ENCODE data around the gene HERC5.

HERC5 gene

GRCh38 chr4:88415982-88416381 is 40.9 kb upstream of the HERC5 start:
- H3K27ac ChIP-seq: no peak overlapping the region
- no peak for DNase-seq (ENCODE audit: low spot score)
- CTCF ChIA-PET: interaction anchor here (0.6 kb wide), 1 partner anchor 40 kb away, joined by 3 read pairs; no protein-coding TSS in a partner anchor
- POLR2A ChIA-PET (ENCODE audit: low non-redundant PET): no interaction called here
- TF ChIP-seq CTCF (conservative IDR thresholded peaks at IDR 0.05; ENCODE audit: low read depth): no peak

GRCh38 chr4:88418411-88418810 is 38.5 kb upstream of the HERC5 start:
- no peak overlapping the region for H3K27ac ChIP-seq
- TF ChIP-seq CTCF (conservative IDR thresholded peaks at IDR 0.05; ENCODE audit: low read depth): no peak
- ChIA-PET CTCF (interaction anchor here (1.2 kb wide), 1 partner anchor 33 kb away, joined by 3 read pairs; no protein-coding TSS in a partner anchor), POLR2A (ENCODE audit: low non-redundant PET) (no interaction called here)
- no peak for DNase-seq (ENCODE audit: low spot score)

DNA sequence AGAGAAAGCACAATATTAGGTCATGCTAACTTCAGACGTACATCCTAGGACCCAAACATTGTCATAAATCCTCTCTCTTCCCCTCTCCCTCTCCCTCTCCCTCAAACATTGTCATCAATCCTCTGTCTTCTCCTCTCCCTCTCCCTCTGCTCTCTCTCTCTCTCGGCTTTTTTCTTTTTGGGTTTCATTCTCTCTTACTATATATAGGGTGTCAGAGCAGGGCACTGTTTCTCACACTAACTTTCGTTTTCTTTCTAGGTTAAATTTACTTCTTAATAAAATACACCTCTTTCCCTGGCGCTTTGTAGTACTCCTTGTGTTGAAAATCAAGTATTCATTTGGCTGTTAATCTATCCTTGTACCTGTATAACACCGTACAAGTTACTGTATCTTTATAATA is 37.0 kb upstream of the HERC5 start:
- no peak overlapping the region for H3K27ac ChIP-seq
- no peak for TF ChIP-seq CTCF (conservative IDR thresholded peaks at IDR 0.05; ENCODE audit: low read depth)
- ChIA-PET CTCF (no interaction called here), POLR2A (ENCODE audit: low non-redundant PET) (no interaction called here)
- DNase-seq (ENCODE audit: low spot score): no peak

DNA sequence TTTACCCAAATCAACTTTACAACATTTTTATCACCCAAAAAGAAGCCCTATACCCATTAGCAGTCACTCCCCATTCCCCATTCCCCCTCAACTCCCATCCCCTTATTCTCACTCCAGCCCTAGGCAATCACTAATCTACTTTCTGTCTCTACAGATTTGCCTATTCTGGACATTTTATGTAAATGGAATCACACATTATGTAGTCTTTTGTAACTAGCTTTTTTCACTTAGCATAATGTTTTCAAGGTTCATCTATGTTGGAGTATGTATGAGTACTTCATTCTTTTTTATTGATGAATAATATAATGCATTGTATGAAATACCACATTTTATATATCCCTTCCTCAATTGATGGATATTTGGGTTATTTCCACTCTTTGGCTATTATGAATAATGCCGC is 36.1 kb upstream of the HERC5 start:
- no peak overlapping the region for H3K27ac ChIP-seq
- ChIA-PET CTCF (interaction anchor here (1.2 kb wide), 1 partner anchor 25 kb away, joined by 9 read pairs; no protein-coding TSS in a partner anchor), POLR2A (ENCODE audit: low non-redundant PET) (no interaction called here)
- no peak for DNase-seq (ENCODE audit: low spot score)
- no peak for TF ChIP-seq CTCF (conservative IDR thresholded peaks at IDR 0.05; ENCODE audit: low read depth)

- CTCF ChIA-PET: no interaction called here
- no peak for DNase-seq (ENCODE audit: low spot score)
- POLR2A ChIA-PET (ENCODE audit: low non-redundant PET): no interaction called here
- H3K27ac ChIP-seq: no peak overlapping the region
- TF ChIP-seq CTCF (conservative IDR thresholded peaks at IDR 0.05; ENCODE audit: low read depth): no peak
Measured at GRCh38 chr4:88422403-88422802, 34.5 kb upstream of the HERC5 start.

DNA sequence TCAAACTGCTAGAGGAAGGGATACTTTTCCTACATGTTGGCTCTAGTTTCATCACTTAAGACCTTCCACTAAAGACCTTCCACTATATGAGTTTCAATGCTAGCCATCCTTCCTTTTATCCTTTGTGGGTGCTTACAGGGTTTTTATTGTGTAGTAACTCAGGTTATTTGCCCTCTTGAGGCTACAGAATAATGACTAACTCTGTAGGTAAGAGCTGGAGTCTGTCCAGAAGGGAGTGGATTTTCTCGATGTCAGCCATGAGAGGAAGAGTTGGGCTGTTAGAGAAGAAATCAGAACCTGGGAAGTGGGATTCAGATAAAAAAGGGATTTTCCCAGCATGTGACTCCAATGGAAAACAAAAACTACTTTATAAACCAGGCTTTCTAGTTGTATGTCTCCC is 27.5 kb upstream of the HERC5 start:
- CTCF ChIA-PET: no interaction called here
- TF ChIP-seq CTCF (conservative IDR thresholded peaks at IDR 0.05; ENCODE audit: low read depth): no peak
- no peak for DNase-seq (ENCODE audit: low spot score)
- POLR2A ChIA-PET (ENCODE audit: low non-redundant PET): no interaction called here
- no peak overlapping the region for H3K27ac ChIP-seq
